HFF-Myc (cell line): ENCODE measurements around the gene YAE1.

ENCODE experiments used
- DNase-seq: peaks from one replicate; pipeline ENCODE4 v3.0.0-alpha.2; 2011; ENCODE audit warnings: low read depth; ENCODE audit errors: extremely low read depth
- H3K4me3 ChIP-seq: replicated peaks from 2 replicates; pipeline ENCODE4 v1.5.1; 2011; ENCODE audit warnings: low read depth, mild to moderate bottlenecking, control low read depth, low read length
- CTCF ChIP-seq: IDR thresholded peaks from 2 replicates; pipeline ENCODE4 v1.5.1; 2012; ENCODE audit warnings: mild to moderate bottlenecking, low read depth, low read length, control low read depth; ENCODE audit errors: missing control alignments

YAE1 gene

GRCh38 chr7:39560997-39561396 is 5.2 kb upstream of the YAE1 start:
- no peak overlapping the region for H3K4me3 ChIP-seq
- DNase-seq, result no peak
- TF ChIP-seq CTCF, result no peak

GRCh38 chr7:39565538-39565937 is 666 bp upstream of the YAE1 start:
- H3K4me3 ChIP-seq, result peak overlapping the region; percentile 88
- no peak for TF ChIP-seq CTCF
- no peak for DNase-seq

- peak overlapping the region; percentile 88 for H3K4me3 ChIP-seq
- TF ChIP-seq CTCF, result no peak
- no peak for DNase-seq
These were observed 1.1 kb downstream of the YAE1 start for GRCh38 chr7:39567294-39567693.

GRCh38 chr7:39574673-39575349 is 8.6 kb downstream of the YAE1 start:
- H3K4me3 ChIP-seq, result no peak overlapping the region
- no peak for TF ChIP-seq CTCF

GRCh38 chr7:39577229-39577874 is 11.1 kb downstream of the YAE1 start:
- H3K4me3 ChIP-seq, result no peak overlapping the region
- TF ChIP-seq CTCF, result no peak
- DNase-seq, result no peak

More at GRCh38 chr7:39574673-39575349, 8.6 kb downstream of the YAE1 start:
- no peak for DNase-seq

- TF ChIP-seq CTCF, result peak; percentile 78
- DNase-seq, result peak; percentile 96
- no peak overlapping the region for H3K4me3 ChIP-seq
These were observed 14.1 kb downstream of the YAE1 start for GRCh38 chr7:39580149-39580874.
